ENCODE measurements around the gene SLC35F5. TPM values are rescaled to one million over a fixed set of nuclear protein-coding genes. Genes with fewer than 3 reads are reported as not detected.

The SLC35F5 gene
- total and polyA plus RNA-seq, 2 of the 4 experiments (the other 2 are of a cell fraction), result 30.5 to 93.4 TPM

GRCh38 chr2:113791697-113792590 is 35.5 kb upstream of the SLC35F5 start:
- Histone ChIP-seq H3K27ac (ENCODE audit: insufficient read depth, low read length) (no peak overlapping the region), H3K14ac (replicated peaks; ENCODE audit: low read depth, low read length) (peak overlapping the region; percentile 95), H3K4me2 (ENCODE audit: low read depth, low read length) (peak overlapping the region; percentile 69), H3K27me3 (ENCODE audit: control insufficient read depth, insufficient read depth, low read length) (no peaks in the 10 kb centered on the region), H3K4me3 (ENCODE audit: insufficient read depth, low read depth, low read length) (no peak overlapping the region), H3K9me3 (ENCODE audit: control insufficient read depth, insufficient read depth, low read length) (no peaks in the 10 kb centered on the region), H2AFZ (replicated peaks; ENCODE audit: low read length, poor library complexity) (peak overlapping the region; percentile 74), H3K23ac (ENCODE audit: low read depth, low read length) (peak overlapping the region; percentile 58), H2AK9ac (replicated peaks; ENCODE audit: low read depth, low read length, poor library complexity) (no peak overlapping the region), H2BK5ac (ENCODE audit: low read depth, low read length, poor library complexity, severe bottlenecking) (peak overlapping the region; percentile 58), H4K8ac (ENCODE audit: low read depth in 2 of 2, low read length in 2 of 2) (peak overlapping the region; percentile 19 to 88; a peak in 2 of 4 replicates), H4K91ac (ENCODE audit: insufficient read depth, low read depth, low read length) (peak overlapping the region; percentile 11), H3K9me1 (ENCODE audit: insufficient read depth, low read length) (peaks cover 16% of the 10 kb centered on the region; the same call in 1 of the 2 replicates), H2BK15ac (ENCODE audit: low read depth, low read length) (peak overlapping the region; percentile 23; the same call in 2 of the 3 replicates), H3K79me1 (ENCODE audit: low read depth in 1 of 2, low read length in 2 of 2) (no peaks in the 10 kb centered on the region), H3K18ac (ENCODE audit: low read depth, low read length) (peak overlapping the region; percentile 11; the same call in 1 of the 2 replicates), H3K36me3 (ENCODE audit: control insufficient read depth, insufficient read depth, low read length) (no peaks in the 10 kb centered on the region), H3K4me1 (ENCODE audit: control insufficient read depth, insufficient read depth, low read length) (peaks cover 5% of the 10 kb centered on the region), H2BK20ac (ENCODE audit: low read depth, low read length) (peak overlapping the region; percentile 88), H2AK5ac (ENCODE audit: low read depth, low read length) (no peak overlapping the region), H4K5ac (ENCODE audit: low read depth, low read length) (no peak overlapping the region; the same call in 1 of the 2 replicates), H3K4ac (ENCODE audit: low read depth, low read length) (peak overlapping the region; percentile 74), H3K9ac (ENCODE audit: low read depth, low read length) (no peak overlapping the region), H3K56ac (ENCODE audit: extremely low read depth, insufficient read depth, low read length) (peak overlapping the region; percentile 35; the same call in 1 of the 2 replicates), H2BK120ac (ENCODE audit: low read depth, low read length) (peak overlapping the region; percentile 93), H4K20me1 (ENCODE audit: insufficient read depth, low read length) (no peaks in the 10 kb centered on the region)
- no peak for TF ChIP-seq CEBPB (IDR thresholded peaks at IDR 0.05; ENCODE audit: low read depth, low read length)
- ChIA-PET POLR2A (ENCODE audit: unreplicated experiment) (no interaction called here), CTCF (no interaction called here)
- DNase-seq (peak; percentile 32), ATAC-seq (ENCODE audit: low read depth) (peak; percentile 59)
- BruUV-seq (replicated peaks), result no TSS peak
- intact Hi-C loops (cut with micrococcal nuclease), result no loop called here
- in situ Hi-C loops (cut with MboI; ENCODE audit: low sequenced_read_pairs), result no loop called here
- dilution Hi-C loops (cut with HindIII; ENCODE audit: low sequenced_read_pairs, unreplicated experiment), result no loop called here
- 80% methylated on average over 1 of the region's 5 CpGs; no CpG with 5 or more reads in 1 of the 2 experiments for WGBS, 2 experiments (ENCODE audit: extremely low coverage in 2 of 2, insufficient read length in 1 of 2)
